ENCODE results near the gene NPIPA1.
"Not testable (repeated sequence)": the region's sequence is repeated elsewhere in the genome, so short reads cannot be mapped to it uniquely, and the experiment has no call there.

DNA sequence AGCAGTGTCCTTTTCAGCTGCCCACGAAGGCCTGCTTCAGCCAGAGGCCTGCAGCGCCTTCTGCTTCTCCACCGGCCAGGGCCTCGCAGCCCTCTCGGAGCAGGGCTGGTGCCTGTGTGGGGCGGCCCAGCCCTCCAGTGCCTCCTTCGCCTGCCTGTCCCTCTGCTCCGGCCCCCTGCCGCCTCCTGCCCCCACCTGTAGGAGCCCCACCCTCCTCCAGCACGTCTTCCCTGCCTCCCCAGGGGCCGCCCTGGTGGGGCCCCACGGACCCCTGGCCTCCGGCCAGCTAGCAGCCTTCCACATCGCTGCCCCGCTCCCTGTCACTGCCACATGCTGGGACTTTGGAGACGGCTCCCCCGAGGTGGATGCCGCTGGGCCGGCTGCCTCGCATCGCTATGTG lies 18.7 kb upstream of the NPIPA1 start:
- TF ChIP-seq CTCF (IDR thresholded peaks at IDR 0.05; ENCODE audit: low read depth, low read length); POLR2A (IDR thresholded peaks at IDR 0.05; ENCODE audit: extremely low read depth, insufficient read length): not testable (repeated sequence)
